DMS53 treated with DMSO at 0.1 percent for 48 hours (cell line): ENCODE data around the gene PACS2.

Experiments used
- DNase-seq: peaks from one replicate; lab custom pipeline; 2025; ENCODE audit not compliant: unreplicated experiment; lab: John Stamatoyannopoulos, UW

PACS2 gene

DNA sequence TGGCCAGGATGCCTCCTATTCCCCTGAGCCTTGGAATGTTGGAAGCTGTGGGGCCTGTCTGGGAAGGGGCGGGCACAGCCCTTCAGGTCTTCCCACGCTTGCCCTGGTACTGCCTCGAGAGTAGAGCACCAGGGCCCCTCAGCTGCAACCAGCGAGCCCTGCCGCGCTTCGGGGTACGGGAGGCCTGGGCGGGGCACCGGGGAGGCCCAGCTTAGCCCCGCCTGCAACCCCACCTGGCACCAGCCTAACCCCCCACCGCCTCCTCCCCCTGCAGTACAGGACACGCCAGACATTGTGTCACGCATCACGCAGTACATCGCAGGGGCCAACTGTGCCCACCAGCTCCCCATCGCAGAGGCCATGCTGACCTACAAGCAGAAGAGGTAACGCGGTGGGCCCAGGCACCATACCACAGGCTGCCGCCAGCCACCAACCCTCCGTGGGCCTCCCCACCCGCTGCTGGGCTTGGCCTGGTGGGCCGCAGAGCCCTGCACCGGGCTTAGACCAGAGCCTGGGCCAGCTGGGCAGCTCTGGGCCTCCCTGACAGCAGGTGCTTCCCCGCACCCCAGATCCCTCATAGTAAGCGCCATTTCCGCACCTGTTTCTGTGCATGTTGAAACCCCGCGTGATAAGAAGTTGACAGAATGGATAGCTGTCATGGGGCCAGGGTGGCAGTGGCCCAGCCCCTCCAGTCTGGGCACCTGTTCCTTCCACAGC is 70.2 kb downstream of the PACS2 start:
- DNase-seq, result no peak

DNA sequence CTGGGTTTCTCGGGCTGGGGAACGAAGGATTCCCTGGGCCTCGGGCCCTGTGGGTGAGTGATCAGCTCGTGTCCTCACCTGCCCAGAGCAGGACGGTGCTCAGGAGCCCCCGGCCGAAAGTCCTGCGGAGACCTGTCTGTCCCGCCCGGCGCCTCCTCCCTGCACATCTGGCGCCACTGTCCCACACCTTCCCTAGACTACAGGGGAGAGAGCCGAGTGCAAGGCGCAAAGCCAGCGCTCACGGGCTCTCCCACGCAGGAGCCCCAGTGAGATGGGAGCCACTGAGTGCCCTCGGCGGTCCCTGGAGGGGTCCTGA is 70.7 kb downstream of the PACS2 start:
- DNase-seq, result no peak

DNA sequence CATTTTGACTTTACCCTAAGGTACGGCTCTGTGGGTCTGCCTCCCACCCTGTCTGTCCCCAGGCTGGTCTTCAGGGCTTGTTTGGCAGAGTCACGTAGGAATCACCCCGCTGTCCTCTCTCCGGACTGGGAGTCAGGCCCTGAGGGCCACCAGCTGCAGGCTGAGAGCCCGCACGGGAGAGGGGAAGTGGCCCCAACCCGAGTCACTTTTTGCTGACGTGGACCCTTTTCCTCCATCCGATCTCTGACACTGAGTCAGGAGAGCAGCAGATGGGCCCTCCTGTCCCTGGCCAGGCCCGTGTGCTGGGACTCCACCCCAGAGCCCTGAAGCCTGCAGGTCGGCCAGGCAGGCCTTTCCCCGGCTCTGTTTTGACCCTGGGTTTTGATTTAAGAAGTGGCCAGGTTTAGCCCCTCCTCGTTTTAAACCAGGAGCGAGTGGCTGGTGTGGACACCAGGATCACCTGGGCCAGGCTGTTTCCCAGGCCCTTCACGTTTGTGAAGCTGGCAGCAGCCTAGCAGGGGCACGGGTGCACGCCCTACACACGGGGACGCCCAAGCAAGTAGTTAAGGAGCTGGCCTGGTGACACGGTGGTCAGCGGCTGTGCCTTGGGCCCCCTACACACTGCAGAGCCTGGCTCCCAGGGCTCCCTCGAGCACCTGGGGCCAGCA is 71.3 kb downstream of the PACS2 start:
- no peak for DNase-seq

DNA sequence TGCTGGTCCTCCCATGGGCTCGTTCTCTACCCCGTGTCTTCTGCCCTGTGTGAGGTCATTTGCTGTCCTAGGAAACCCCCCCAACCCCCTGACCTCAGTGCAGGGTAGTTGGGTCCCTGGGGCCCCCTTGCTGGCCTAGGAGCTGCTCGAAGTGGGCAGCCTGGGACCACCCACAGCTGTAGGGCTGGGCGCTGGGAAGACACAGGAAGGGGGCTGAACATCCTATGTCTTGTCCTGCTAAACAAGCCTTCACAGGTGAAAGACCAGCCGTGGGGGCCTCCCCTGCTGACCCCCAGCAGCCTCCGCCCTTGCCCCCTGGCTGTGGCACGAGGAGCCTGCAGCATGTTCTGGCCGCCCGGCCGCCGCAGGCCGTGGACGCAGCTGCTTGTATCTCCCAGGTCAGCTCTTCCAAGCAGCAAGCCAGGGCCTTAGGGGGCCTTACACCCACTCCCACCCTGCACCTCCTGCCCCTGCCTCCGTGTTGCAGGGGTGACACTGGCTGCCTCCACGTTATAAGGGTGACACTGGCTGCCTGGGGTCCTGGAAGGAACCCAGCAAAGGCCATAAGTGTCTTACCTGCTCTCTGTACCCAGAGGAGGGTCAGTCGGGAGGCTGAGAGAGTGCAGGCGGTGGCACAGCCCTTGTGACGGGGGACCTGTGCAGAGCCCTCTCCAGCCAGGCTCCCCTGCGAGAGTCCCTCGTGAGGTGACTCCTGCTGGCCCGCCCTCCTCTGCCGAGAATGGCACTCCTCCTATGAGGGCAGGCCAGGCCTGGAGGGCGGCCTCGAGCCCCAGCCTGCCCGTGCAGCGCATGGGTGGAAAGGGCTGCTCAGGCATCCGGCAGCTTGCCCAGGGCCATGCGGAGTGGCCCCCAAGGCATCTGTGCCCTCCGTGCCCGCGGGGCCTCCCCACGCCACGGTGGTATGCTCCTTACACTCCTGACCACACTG is 72.3 kb downstream of the PACS2 start:
- no peak for DNase-seq

DNA sequence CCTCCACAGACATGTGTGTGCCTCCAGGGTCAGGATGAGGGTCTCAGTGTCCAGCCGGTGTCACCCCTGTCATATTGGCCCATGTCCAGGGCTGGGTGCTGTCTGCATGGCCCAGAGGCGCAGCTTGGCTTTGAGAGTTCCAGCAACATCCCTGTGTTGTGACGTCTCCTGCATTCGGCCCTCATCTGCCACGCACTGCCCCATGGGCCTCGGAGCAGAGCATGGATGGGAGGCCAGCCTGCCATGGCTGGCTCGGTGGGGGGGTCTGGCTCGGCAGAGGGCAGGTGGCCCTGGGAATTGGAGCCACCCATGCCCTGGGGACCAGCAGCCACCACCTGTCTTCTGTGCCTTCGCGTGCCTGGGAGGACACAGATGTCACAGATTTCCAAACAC is 73.0 kb downstream of the PACS2 start:
- DNase-seq, result no peak

DNA sequence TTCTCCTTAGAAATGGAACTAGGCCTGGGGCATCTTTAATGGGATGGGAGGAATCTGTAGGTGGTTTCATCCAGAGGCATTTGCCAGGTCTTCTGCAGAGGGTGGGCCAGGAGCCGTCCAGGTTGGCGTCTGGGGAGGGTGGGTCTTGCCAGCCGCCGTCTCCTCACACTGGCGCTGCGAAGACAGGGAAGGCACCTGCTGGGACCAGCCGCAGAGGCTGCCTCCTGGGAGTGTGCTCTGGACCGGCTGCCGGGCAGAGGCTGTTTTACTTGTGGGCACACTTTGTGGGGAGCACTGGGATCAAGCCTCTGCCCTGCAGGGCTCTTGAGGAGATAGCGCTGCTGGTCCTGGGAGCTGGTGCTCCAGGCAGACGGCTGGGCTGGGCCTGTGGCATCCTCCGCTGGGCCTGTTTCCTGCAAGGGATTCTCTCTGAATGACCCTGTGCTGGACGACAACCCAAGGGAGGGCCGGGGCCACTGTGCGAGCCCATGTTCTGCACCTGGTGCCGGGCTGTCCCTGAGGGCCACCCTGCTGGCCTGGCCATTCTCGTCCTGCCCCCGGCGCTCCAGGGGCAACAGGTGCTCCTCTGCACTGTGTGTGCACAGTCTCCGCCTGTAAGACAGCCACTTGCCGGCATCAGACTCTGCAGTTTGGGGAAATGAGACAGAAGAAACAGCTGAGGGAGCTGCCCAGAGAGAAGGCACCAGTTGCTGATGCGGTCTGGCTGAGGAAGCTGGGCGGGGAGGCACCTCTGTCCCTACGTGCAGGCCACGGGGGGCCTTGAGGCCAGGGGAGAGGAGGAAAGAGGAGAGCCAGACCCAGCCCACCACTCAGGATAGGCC is 73.8 kb downstream of the PACS2 start:
- DNase-seq, result no peak

DNA sequence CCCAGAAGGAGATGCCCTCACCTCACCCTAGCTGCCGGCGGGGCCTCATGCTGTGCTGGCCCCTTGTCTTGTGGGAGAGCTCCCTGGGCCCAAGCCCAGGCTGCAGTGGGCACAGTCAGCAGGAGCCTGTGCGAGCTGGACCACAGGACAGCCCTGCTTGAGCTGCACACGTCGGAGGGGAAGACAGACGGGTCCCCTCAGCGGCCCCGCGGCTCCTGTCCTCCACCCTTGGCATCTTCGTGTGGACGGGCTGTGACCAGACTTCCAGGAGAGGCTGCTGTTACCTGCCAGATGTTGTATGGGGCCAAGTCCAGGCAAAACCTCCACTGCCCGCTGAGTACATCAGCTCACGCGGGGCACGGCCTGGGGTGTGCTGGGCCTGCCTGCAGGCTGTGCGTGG is 74.4 kb downstream of the PACS2 start:
- DNase-seq, result no peak

DNA sequence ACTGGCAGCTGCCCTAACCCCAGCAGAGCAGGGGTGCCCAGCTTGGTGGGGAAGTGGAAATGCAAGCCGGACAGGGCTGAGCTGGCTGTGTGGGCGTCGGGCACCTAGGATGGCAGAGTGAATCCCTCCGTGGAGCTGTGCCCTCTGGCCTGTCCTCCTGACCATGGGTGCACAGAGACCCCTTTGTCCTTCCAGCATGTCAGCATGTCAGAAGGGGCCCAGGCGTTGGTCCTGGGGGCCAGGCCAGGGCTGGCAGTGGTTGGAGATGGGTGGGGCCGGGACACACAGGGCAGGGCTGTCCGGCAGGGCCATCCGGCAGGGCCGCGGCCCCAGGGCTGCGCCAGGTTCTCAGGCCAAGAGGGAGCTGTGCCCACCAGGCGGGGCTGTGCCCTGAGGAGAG is 75.0 kb downstream of the PACS2 start:
- DNase-seq, result no peak

DNA sequence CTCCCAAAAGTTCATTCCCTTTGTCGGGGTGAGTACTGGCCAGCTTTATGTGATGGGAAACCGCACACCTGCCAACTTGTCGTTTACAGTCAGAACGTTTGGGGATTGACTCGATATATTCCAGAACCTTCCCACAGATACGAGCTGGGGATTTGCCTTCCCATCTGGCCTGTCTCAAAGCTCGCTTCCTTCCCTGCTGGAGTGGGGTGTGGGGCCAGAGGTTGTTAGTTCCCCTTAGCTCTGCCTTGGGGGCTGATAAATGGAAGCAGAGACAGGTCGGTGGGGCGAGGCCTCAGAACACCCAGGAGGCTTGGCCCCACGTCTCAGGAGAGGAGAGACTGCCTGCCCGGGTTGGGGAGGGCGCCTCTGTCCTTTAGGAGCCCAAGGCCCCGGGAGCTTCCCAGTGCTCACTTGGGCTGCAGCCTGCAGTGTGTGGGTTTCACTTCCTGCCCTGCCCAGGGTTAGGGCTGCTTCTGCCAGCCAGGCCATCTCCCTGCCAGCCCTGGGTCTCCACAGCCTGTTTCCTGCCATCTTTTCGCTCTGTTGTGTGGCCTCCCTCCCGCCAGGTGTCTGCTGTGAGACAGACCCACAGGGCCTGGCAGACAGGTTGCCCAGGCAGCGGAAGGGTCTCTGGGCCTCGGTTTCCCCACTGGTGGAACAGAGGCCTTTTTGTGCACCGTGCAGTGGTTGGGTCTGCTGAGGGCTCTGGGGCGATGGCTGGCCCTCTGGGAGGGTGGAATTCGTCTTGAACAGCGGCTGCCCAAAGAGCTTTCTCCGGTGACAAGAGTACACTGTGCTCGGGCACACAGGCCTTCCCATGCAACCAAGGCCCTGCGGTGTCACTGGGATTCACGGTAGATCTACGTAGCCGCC is 75.7 kb downstream of the PACS2 start:
- no peak for DNase-seq

DNA sequence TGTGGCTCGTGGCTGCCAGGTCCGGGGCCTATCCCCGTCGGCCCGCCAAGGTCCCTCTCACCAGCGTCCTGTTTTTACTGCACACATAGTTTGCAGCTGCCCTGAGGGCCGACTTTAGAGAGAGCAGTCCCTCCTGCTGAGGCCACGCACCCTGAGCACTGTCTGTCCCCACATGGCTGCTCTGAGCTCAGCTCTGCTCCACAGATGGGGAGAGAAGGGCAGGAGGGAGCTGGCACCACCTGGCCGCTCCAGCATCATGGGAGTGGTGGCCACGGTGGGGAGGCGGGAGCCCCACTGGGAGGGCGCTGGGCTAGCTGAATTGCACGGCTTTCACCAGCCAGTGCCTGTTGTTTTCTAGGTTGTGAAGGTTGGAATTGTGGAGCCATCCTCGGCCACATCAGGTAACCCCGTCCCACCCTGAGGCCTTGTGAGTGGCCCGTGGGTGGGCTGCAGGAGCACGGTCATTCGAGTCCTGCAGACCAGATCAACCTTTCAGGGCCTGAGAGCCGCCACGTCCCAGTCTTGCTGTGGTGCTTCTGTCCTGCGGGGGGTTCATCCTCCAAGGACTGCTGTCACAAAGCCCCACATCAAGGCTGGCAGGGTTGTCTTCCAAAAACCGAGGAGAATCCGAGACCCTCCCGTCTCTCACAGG is 76.4 kb downstream of the PACS2 start:
- DNase-seq, result no peak

DNA sequence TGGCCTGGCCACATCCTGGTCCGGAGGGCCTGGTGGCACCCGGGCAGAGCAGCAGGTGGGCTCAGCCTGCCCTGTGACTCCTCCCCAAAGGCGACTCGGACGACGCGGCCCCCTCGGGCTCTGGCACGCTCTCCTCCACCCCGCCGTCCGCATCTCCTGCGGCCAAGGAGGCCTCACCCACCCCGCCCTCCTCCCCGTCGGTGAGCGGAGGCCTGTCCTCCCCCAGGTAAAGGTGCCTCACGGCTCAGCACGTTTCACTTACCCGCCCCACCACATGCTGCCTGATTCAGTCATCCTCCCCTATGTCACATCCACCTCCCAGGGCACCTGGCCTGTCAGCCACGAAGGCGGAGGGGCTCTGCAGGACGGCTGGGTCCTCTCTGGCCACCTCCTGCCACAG is 77.0 kb downstream of the PACS2 start:
- DNase-seq, result no peak

DNA sequence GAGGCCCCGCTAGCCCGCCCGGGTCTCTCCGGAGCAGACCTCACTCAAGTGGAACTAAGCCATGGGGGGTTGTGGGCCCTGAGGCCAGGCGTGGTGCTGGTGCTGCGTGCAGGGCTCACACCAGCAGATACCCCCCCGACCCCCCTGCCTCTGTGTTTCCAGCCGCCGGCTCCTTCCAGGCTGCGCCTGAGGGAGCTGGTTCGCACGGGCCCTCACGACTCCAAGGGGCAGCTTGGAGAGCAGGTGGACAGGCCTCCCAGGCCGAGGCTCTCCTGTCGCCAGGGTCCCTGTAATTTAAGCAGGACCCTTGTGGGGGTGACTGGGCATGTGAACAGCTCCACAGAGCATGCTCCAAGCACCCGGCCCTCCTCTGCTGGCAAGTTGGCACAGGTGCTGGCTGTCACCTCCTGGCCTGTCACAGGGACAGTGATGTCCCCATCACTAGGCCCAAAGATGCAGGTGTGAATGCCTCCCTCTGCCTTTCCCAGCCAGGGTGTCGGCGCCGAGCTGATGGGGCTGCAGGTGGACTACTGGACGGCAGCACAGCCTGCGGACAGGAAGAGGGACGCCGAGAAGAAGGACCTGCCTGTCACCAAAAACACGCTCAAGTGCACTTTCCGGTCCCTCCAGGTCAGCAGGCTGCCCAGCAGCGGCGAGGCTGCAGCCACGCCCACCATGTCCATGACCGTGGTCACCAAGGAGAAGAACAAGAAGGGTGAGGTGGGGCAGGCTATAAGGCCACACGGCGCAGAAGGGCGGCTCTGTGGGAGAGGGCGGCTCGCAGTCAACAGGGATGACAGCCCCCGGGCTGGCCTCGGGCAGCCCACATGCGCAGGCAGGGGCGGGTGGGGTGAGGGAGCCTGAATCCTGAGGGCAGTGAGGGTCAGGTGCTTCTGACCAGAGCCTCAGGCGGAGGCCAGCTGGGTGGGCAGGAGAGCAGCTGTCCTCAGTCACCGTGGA is 77.9 kb downstream of the PACS2 start:
- no peak for DNase-seq

DNA sequence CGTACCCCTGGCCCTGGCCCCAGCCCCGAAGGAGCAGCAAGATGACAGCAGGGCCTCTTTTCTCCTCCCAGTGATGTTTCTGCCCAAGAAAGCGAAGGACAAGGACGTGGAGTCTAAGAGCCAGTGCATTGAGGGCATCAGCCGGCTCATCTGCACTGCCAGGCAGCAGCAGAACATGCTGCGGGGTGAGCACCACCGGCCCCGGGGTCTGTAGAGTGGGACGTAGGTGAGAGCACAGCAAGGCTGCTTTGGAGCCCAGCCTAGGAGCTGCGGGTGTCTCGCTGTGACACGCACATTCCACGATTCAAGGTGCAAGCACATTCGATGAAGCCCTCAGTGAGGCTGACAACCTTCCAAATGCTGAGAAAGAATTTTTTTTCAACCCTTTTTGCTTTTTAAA is 78.6 kb downstream of the PACS2 start:
- DNase-seq, result no peak

DNA sequence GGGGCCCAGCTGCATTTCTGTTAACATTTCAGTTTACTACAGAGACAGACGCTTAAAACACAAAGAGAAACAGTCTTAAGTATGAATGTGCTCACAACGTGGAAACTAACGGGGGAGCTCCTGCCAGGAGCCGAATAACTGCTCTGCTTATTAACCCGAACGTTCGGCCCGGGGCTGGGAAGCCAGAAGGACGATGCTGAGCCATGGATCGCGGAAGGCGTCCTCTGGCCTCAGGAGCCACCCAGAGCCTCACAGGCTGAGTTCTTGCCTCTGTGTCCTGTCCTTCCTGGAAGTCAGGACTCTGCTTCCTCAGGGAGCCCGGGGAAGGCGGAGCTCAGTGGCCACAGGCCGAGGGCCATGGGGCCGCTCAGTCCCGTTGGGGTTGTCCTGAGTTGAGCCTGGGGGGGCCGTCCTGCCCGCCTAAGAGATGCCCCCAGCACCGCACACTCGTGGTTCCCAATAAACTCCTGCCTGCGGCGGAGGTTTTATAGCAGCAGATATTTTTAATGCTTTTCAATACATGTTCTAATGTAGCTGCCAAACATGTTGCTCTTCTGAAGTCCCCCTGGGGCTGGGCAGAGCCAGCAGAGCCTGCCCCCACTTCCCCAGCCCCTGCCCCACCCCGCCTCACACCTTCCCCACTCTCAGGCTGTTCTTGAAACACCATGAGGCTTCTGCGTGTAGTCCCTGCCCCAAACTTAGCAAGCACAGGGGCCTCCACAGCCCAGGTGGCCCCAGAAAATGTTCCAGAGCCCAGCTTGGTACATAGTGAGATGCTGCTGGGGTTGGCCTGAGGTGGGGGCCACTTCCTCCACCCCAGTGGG is 80.4 kb downstream of the PACS2 start:
- DNase-seq, result no peak

DNA sequence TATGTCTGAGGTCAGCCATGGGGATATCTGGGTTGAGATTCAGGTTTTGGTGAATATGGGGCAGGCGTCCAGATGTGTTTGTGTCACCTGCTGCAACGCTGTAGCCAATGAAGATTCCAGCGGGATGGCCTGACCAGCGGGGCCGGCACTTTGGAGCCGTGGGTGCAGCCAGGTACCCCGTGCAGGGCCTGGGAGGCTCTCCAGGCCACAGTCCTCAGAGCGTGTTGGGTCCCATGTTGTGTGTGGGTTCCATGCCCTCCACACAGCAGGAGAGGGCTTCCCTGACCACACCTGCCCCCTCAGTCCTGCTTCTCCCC is 80.9 kb downstream of the PACS2 start:
- DNase-seq, result no peak

DNA sequence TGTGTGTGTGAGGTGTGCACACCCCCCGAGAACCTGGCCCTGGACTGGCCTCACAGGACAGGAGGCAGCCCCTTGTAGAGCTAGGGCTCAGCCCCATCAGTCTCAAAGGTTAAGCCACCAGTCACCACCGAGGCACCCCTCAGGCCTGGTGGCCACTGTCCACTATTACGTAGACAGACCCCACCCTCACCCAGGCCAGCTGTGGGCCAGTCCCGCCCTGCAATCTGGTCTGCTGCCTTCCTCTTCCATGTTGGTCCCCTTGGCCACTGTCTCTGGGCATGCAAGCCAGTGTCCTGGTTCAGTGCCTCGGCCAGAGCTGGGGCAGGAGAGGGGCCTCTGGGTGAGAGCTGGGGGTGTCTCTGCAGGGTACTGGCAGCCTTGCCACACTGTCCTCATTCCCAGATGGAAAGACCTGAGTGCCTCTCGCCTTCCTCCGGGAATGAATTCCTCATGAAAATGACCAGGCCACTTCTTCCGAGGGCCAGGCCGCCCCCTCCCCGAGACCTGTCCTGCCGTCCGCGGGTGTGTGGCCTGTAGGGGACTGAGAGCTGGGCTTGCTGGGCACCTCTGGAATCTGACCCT is 82.9 kb downstream of the PACS2 start:
- no peak for DNase-seq

DNA sequence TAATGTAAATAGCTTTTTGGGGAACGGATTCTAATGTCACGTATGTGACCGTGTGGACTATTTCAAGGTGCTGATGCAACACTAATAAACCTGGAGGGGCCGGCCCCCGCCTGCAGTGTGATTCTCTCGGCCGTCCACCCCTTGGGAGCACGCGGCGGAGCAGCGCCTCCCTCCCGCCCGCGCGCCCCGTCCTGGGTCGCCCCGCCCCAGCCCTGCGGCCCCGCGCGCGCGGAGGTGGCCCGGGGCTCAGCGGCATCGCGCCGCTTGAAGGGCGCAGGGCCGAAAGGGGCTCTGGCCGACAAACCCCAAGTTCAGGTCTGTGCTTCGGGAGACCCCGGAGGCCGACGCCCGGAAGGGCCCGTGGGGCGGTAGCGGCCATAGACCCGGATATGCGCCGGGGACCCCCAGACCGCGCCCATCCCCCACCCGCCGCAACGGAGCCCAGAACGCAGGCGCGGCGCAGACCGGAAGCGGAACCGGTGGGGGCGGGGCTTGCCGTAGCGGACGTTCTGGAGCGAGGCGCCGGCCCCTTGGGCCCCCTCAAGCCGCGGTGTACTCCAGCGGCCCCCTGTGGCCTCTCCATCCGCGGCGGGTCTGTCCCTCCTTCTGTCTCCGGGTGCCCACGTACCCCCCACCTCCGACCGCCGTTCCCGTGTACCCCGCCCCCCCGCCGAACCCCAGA is 83.6 kb downstream of the PACS2 start, which contains the start of gene TEX22:
TSS of gene TEX22 (plus strand) at position 495 of the 682 bp plus-strand sequence. CDS start 803 bp downstream, outside the sequence.
- DNase-seq, result no peak
